PC-3 (cell line): ENCODE results near the gene ETFA. TPM values are rescaled to one million over a fixed set of nuclear protein-coding genes. Genes with fewer than 3 reads are reported as not detected.

Source experiments
- ATAC-seq: fragments of 200-7000 bp; cut with Tn5 transposase; 2 replicates; pipeline ENCODE4 v1.9.1; 2020; ENCODE audit warnings: mild to moderate bottlenecking, moderate library complexity
- BruUV-seq: library from RNA; stranded (reverse); fragments of 400-500 nt; replicated peaks from 2 replicates; lab custom pipeline; 2021; lab: Mats Ljungman, UMichigan
- CTCF ChIA-PET: fragments of 300-600 bp; sonication (Branson Sonifier 250); formaldehyde crosslinking; loops from one replicate; lab custom pipeline; 2022; ENCODE audit warnings: antibody characterized with exemption; lab: Charles Lee
- POLR2A ChIA-PET: fragments of 300-600 bp; sonication (Branson Sonifier 250); formaldehyde crosslinking; loops from one replicate; lab custom pipeline; 2022; ENCODE audit warnings: antibody characterized with exemption; ENCODE audit not compliant: unreplicated experiment; lab: Charles Lee
- DNase-seq: peaks from one replicate; pipeline ENCODE4 v3.0.0-alpha.2; 2015
- H2AFZ ChIP-seq: fragments of 300-600 bp; sonication (generic); 2 replicates; pipeline ENCODE4 v1.6.0; 2016; ENCODE audit warnings: antibody characterized with exemption, low read length
- H3F3A ChIP-seq: fragments of 300-600 bp; sonication (generic); one replicate; pipeline ENCODE4 v1.6.0; 2017; ENCODE audit warnings: antibody characterized with exemption, low read length, control low read depth, mild to moderate bottlenecking; ENCODE audit not compliant: unreplicated experiment
- H3K27ac ChIP-seq: fragments of 300-600 bp; sonication (generic); 2 replicates; pipeline ENCODE4 v1.5.1; 2016; ENCODE audit warnings: mild to moderate bottlenecking, low read length
- H3K27me3 ChIP-seq: fragments of 300-600 bp; sonication (generic); 2 replicates; pipeline ENCODE4 v1.6.1; 2016; ENCODE audit warnings: low read length, mixed read lengths
- H3K36me3 ChIP-seq: fragments of 300-600 bp; sonication (generic); 2 replicates; pipeline ENCODE4 v1.6.1; 2016; ENCODE audit warnings: low read depth, mixed run types, low read length, mixed read lengths
- H3K4me1 ChIP-seq: fragments of 300-600 bp; sonication (generic); 2 replicates; pipeline ENCODE4 v1.5.1; 2016; ENCODE audit warnings: low read length; ENCODE audit not compliant: insufficient read depth
- H3K4me2 ChIP-seq: fragments of 300-600 bp; sonication (generic); 2 replicates; pipeline ENCODE4 v1.6.0; 2016; ENCODE audit warnings: low read length
- H3K4me3 ChIP-seq: fragments of 300-600 bp; sonication (generic); 2 replicates; pipeline ENCODE4 v1.5.1; 2016; ENCODE audit warnings: mild to moderate bottlenecking, low read length, mixed read lengths
- H3K79me2 ChIP-seq: fragments of 300-600 bp; sonication (generic); 2 replicates; pipeline ENCODE4 v1.6.1; 2017; ENCODE audit warnings: low read length, mixed read lengths
- H3K9ac ChIP-seq: fragments of 300-600 bp; sonication (generic); 2 replicates; pipeline ENCODE4 v1.6.0; 2016; ENCODE audit warnings: mild to moderate bottlenecking, low read length
- H3K9me2 ChIP-seq: fragments of 300-600 bp; sonication (generic); replicated peaks from 2 replicates; pipeline ENCODE4 v1.6.1; 2016; ENCODE audit warnings: mixed run types, low read length, mixed read lengths
- H3K9me3 ChIP-seq: fragments of 300-600 bp; sonication (generic); 2 replicates; pipeline ENCODE4 v1.6.1; 2016; ENCODE audit warnings: low read length, mixed read lengths
- H4K20me1 ChIP-seq: fragments of 300-600 bp; sonication (generic); 2 replicates; pipeline ENCODE4 v1.6.1; 2016; ENCODE audit warnings: low read length, mixed read lengths
- EZH2 ChIP-seq: fragments of 300-600 bp; sonication (generic); IDR thresholded peaks from one replicate; pipeline ENCODE4 v1.6.1; 2017; ENCODE audit warnings: antibody characterized with exemption, mild to moderate bottlenecking, low read length; ENCODE audit not compliant: unreplicated experiment
- EZH2phosphoT487 ChIP-seq: fragments of 300-600 bp; sonication (generic); IDR thresholded peaks from 2 replicates; pipeline ENCODE4 v1.6.1; 2018; ENCODE audit warnings: mild to moderate bottlenecking, antibody characterized with exemption, low read length, borderline replicate concordance
- intact Hi-C: fragments of 100-400 bp; cut with micrococcal nuclease; formaldehyde crosslinking; loops from 2 replicates; pipeline ENCODE4 v1.9.0; 2023
- total RNA-seq: library from RNA; depleted of rRNA; stranded (reverse); fragments of >200 nt; gene quantifications from 2 replicates; pipeline ENCODE4 v1.2.3, GENCODE V29; 2014
- TF ChIP-seq, protein P1 (sequence below): fragments of 300-600 bp; sonication (generic); conservative IDR thresholded peaks from 2 replicates; pipeline ENCODE4 v1.5.1; 2017; ENCODE audit warnings: antibody characterized with exemption, low read depth, mild to moderate bottlenecking, low read length

ETFA gene
- total RNA-seq, 1 experiment from 2014 or later = 160 TPM

DNA sequence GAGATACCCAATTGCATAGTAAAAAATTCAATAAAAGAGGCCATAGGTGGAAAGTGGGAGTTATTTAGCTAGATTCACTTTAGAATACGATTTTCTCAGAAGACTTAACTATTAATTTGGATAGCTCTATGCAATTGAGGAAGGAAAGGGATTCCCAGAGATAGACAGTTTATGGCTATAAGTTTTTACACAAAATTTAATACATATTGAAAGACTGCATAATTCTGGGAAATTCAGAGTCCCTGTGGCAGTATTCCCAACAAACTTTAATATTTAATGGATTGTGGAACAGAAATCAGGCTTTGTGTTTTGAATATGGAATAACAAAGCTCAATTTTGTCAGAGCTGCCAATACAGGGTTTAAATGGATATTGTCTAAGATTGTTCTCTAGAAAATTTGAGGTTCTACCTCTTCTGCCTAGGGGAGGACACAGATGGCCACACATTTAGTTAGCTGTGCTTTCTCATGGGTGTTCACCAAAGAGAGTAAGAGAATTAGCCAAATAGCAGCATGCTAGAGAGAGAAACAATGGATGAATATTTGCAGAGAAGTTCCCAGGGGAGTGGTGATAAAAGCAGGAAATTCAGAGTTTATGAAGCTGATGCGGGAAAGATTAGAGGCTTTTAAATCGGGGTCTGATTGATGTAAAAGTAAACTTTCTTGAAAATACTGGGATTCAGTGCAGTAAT, 33.8 kb upstream of the ETFA start:
- TF ChIP-seq, protein P1, sequence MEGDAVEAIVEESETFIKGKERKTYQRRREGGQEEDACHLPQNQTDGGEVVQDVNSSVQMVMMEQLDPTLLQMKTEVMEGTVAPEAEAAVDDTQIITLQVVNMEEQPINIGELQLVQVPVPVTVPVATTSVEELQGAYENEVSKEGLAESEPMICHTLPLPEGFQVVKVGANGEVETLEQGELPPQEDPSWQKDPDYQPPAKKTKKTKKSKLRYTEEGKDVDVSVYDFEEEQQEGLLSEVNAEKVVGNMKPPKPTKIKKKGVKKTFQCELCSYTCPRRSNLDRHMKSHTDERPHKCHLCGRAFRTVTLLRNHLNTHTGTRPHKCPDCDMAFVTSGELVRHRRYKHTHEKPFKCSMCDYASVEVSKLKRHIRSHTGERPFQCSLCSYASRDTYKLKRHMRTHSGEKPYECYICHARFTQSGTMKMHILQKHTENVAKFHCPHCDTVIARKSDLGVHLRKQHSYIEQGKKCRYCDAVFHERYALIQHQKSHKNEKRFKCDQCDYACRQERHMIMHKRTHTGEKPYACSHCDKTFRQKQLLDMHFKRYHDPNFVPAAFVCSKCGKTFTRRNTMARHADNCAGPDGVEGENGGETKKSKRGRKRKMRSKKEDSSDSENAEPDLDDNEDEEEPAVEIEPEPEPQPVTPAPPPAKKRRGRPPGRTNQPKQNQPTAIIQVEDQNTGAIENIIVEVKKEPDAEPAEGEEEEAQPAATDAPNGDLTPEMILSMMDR = no peak
- no peak for TF ChIP-seq EZH2phosphoT487
- no peak for TF ChIP-seq EZH2
- intact Hi-C loops = loop anchor here (5.0 kb wide), 1 partner anchor 42 kb away; no protein-coding TSS in a partner anchor
- Histone ChIP-seq H3F3A (no peaks in the 10 kb centered on the region), H3K36me3 (no peaks in the 10 kb centered on the region), H3K4me3 (peak overlapping the region; percentile 87), H3K9ac (peak overlapping the region; percentile 85; the same call in 1 of the 2 replicates), H3K9me2 (no peaks in the 10 kb centered on the region), H3K27ac (no peak overlapping the region), H3K4me1 (peaks cover 27% of the 10 kb centered on the region), H3K79me2 (0 out of 2 replicates have a peak, but pooled peaks cover 4% of the 10 kb centered on the region), H3K9me3 (no peaks in the 10 kb centered on the region), H3K4me2 (peak overlapping the region; percentile 99), H3K27me3 (no peaks in the 10 kb centered on the region), H2AFZ (peak overlapping the region; percentile 96), H4K20me1 (no peaks in the 10 kb centered on the region)
- ATAC-seq (no peak), DNase-seq (no peak)
- ChIA-PET POLR2A (interaction anchor here (0.5 to 0.7 kb wide), 2 partner anchors 8 to 9 kb away, joined by 3 to 8 read pairs; partner anchors contain the start of gene ISL2), CTCF (interaction anchor here (0.7 to 0.9 kb wide), 3 partner anchors 9 to 204 kb away, joined by 3 to 6 read pairs (median 3); partner anchors contain the start of gene ISL2)
- TSS peak; percentile 38 for BruUV-seq

DNA sequence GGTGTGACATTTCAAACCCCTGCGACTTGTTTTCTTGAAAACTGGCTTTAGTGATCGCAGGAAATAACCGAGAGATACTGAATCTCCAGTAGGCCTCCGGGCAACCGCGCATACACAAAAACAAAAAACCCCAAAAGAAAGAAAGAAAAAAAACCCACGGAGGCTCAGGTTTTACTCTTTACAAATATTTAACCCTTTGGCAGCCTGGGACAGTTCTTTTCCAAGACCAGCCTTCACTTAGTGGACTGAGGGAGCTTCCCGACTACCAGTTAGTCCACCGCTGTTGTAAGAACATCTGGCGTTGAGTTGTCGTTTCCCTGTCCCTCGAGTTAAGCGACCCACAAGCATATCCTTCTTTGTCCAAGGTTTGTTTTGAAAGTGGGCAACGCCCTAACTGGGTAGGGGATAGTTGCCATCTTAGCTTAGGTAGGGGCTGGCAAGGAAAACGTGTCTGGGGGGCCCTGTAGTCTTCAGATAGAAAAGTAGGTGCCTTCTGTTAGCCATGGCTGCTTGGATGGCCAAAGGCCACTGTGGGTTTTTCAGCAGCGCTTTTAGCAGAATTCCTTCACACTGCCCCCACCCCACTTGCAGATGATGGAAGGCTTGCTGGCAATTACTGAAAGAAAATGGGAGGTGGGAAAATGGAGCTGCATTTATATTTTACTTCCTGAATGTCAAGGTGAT, 32.2 kb upstream of the ETFA start:
- no peaks in the 10 kb centered on the region for H3K9me2 ChIP-seq
- H3K4me3 ChIP-seq = no peak overlapping the region
- ChIA-PET POLR2A (no interaction called here), CTCF (no interaction called here)
- no peaks in the 10 kb centered on the region for H3K27me3 ChIP-seq
- H3K36me3 ChIP-seq = no peaks in the 10 kb centered on the region
- ATAC-seq (no peak), DNase-seq (no peak)
- no TSS peak for BruUV-seq
- no peak overlapping the region for H3K27ac ChIP-seq
- no peak overlapping the region for H2AFZ ChIP-seq
- intact Hi-C loops = no loop called here
- H3K9me3 ChIP-seq = no peaks in the 10 kb centered on the region
- no peak overlapping the region for H3K4me2 ChIP-seq
- TF ChIP-seq EZH2 (no peak), EZH2phosphoT487 (no peak)
- TF ChIP-seq, protein P1 = no peak
- peaks cover 16% of the 10 kb centered on the region for H3K4me1 ChIP-seq
- H4K20me1 ChIP-seq = no peaks in the 10 kb centered on the region
- H3K9ac ChIP-seq = no peak overlapping the region
- no peaks in the 10 kb centered on the region for H3F3A ChIP-seq
- peaks cover 10% of the 10 kb centered on the region for H3K79me2 ChIP-seq
